NCI-H2029 (cell line): ENCODE measurements around the gene HOXC9.

Experiments used
- DNase-seq: peaks from one replicate; lab custom pipeline; 2025; lab: John Stamatoyannopoulos, UW

Gene HOXC9

GRCh38 chr12:53988541-53989226, 11.3 kb upstream of the HOXC9 start:
- DNase-seq = no peak

- DNase-seq = no peak
Observed at GRCh38 chr12:53989227-53990113, 10.5 kb upstream of the HOXC9 start.

GRCh38 chr12:53990311-53991076, 9.5 kb upstream of the HOXC9 start:
- no peak for DNase-seq

GRCh38 chr12:53991077-53991460, 8.9 kb upstream of the HOXC9 start:
- no peak for DNase-seq

- no peak for DNase-seq
Observed at GRCh38 chr12:53992377-53992889, 7.5 kb upstream of the HOXC9 start.

- DNase-seq = no peak
Observed at GRCh38 chr12:53993162-53994008, 6.6 kb upstream of the HOXC9 start.

- DNase-seq = no peak
Observed at GRCh38 chr12:53994009-53994263, 6.0 kb upstream of the HOXC9 start.

GRCh38 chr12:53994264-53995001, 5.5 kb upstream of the HOXC9 start:
- DNase-seq = no peak

GRCh38 chr12:53995002-53995377, 5.0 kb upstream of the HOXC9 start:
- no peak for DNase-seq

- peak; percentile 30 for DNase-seq
Observed at GRCh38 chr12:53995378-53996239, 4.4 kb upstream of the HOXC9 start.

GRCh38 chr12:53996240-53997203, 3.4 kb upstream of the HOXC9 start:
- no peak for DNase-seq

GRCh38 chr12:53997204-53998109, 2.5 kb upstream of the HOXC9 start:
- DNase-seq = no peak

- no peak for DNase-seq
Observed at GRCh38 chr12:53998110-53998899, 1.7 kb upstream of the HOXC9 start.

GRCh38 chr12:53998900-53999236, 1.1 kb upstream of the HOXC9 start:
- no peak for DNase-seq

- peak; percentile 36 for DNase-seq
Observed at GRCh38 chr12:53999559-54000115, 324 bp upstream of the HOXC9 start.

- no peak for DNase-seq
Observed at GRCh38 chr12:54001283-54002187, 1.6 kb downstream of the HOXC9 start.
